Activated naive CD4-positive, alpha-beta T cell treated with anti-CD3 and anti-CD28 coated beads for 36 hours (primary cell): ENCODE results near the gene OGDH. TPM values are rescaled to one million over a fixed set of nuclear protein-coding genes. Genes with fewer than 3 reads are reported as not detected.
"Not testable (repeated sequence)": the region's sequence is repeated elsewhere in the genome, so short reads cannot be mapped to it uniquely, and the experiment has no call there.

Experiments
- CTCF ChIA-PET: fragments of 350-600 bp; sonication (Branson Sonifier 250); formaldehyde crosslinking; loops from one replicate; lab custom pipeline; 2021; ENCODE audit warnings: antibody characterized with exemption; lab: Charles Lee
- DNase-seq: peaks from one replicate; pipeline ENCODE4 v3.0.0-alpha.2; 2020
- H3K27ac Mint-ChIP-seq: one replicate; pipeline ENCODE4 v1.8.0; 2021; ENCODE audit warnings: mild to moderate bottlenecking, mixed read lengths
- H3K27me3 Mint-ChIP-seq: one replicate; pipeline ENCODE4 v1.8.0; 2021; ENCODE audit warnings: low read depth, mixed read lengths
- H3K36me3 Mint-ChIP-seq: one replicate; pipeline ENCODE4 v1.8.0; 2021; ENCODE audit warnings: low read depth, mixed read lengths
- H3K4me1 Mint-ChIP-seq: one replicate; pipeline ENCODE4 v1.8.0; 2021; ENCODE audit warnings: low read depth, mixed read lengths
- H3K4me3 Mint-ChIP-seq: one replicate; pipeline ENCODE4 v1.8.0; 2021; ENCODE audit warnings: mild to moderate bottlenecking, moderate library complexity, mixed read lengths
- H3K9me3 Mint-ChIP-seq: one replicate; pipeline ENCODE4 v1.8.0; 2021; ENCODE audit warnings: mixed read lengths
- intact Hi-C: fragments of 100-400 bp; cut with micrococcal nuclease; formaldehyde crosslinking; loops from one replicate; pipeline ENCODE4 v1.15.1; 2023
- total RNA-seq, 2 experiments: library from RNA; stranded (reverse); gene quantifications; one replicate each; pipeline ENCODE4 v1.2.3, GENCODE V29; 2021

OGDH gene
- total RNA-seq, 2 experiments from 2014 or later: 73.9 to 78.4 TPM

DNA sequence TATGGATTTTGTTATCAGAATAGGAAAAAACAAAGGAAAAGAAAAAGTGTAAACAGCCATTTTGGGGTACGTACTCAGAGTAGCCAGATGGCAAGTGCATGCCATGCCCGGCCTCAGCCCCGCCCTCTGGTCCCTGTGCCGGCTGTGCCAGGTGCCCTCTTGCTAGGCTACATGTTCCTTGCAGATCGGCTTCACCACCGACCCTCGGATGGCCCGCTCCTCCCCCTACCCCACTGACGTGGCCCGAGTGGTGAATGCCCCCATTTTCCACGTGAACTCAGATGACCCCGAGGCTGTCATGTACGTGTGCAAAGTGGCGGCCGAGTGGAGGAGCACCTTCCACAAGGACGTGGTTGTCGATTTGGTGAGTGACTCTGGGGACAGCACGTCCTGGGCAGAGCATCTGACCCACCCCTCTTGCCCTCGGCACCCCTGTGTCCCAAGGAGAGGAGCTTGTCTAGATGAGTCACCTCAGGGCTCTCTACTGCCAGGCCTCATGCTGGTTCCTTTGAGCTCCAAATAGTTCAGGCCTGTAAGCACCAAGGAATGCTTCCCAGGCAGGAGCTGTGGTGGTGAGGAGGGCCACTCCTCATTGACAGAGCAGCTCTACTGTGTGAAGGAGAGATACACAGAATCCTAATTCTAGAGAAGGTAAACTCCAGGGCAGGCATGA, 87.3 kb downstream of the OGDH start:
- CTCF ChIA-PET: no interaction called here
- Mint-ChIP-seq H3K27me3 (no peaks in the 10 kb centered on the region), H3K36me3 (peaks cover 37% of the 10 kb centered on the region), H3K4me3 (no peak overlapping the region), H3K9me3 (peaks cover 2% of the 10 kb centered on the region), H3K27ac (no peak overlapping the region), H3K4me1 (peaks cover 7% of the 10 kb centered on the region)
- intact Hi-C loops: loop anchor here (5.0 kb wide), 1 partner anchor 51 kb away; no protein-coding TSS in a partner anchor
- no peak for DNase-seq

DNA sequence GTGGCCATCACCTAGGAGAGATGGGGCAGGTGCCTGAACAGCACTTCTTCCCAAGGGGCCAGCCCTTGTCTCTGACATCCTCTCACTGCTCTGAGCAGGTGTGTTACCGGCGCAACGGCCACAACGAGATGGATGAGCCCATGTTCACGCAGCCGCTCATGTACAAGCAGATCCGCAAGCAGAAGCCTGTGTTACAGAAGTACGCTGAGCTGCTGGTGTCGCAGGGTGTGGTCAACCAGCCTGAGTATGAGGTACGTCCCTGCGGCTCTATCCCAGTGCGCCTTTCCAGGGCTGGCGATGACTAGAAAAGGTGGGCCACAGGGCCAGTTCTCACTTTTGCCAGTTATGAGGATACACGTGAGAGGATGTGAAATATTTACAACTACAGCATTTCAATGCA, 87.9 kb downstream of the OGDH start:
- DNase-seq: no peak
- H3K27me3 Mint-ChIP-seq: no peaks in the 10 kb centered on the region
- peaks cover 6% of the 10 kb centered on the region for H3K4me1 Mint-ChIP-seq
- H3K27ac Mint-ChIP-seq: no peak overlapping the region
- CTCF ChIA-PET: interaction anchor here (0.6 kb wide), 1 partner anchor 120 kb away, joined by 4 read pairs; no protein-coding TSS in a partner anchor
- H3K4me3 Mint-ChIP-seq: no peak overlapping the region
- H3K9me3 Mint-ChIP-seq: peaks cover 2% of the 10 kb centered on the region
- H3K36me3 Mint-ChIP-seq: peaks cover 40% of the 10 kb centered on the region
- intact Hi-C loops: loop anchor here (5.0 kb wide), 1 partner anchor 52 kb away; no protein-coding TSS in a partner anchor

- no peak for DNase-seq
- H3K27ac Mint-ChIP-seq: no peak overlapping the region
- CTCF ChIA-PET: interaction anchor here (0.6 kb wide), 1 partner anchor 120 kb away, joined by 4 read pairs; no protein-coding TSS in a partner anchor
These were observed 88.3 kb downstream of the OGDH start for GRCh38 chr7:44694766-44695165.

GRCh38 chr7:44695756-44696155, 89.3 kb downstream of the OGDH start:
- intact Hi-C loops: no loop called here
- Mint-ChIP-seq H3K27me3 (no peaks in the 10 kb centered on the region), H3K4me3 (no peak overlapping the region), H3K9me3 (peaks cover 4% of the 10 kb centered on the region), H3K27ac (no peak overlapping the region), H3K4me1 (no peaks in the 10 kb centered on the region), H3K36me3 (peaks cover 49% of the 10 kb centered on the region)
- CTCF ChIA-PET: interaction anchor here (0.7 kb wide), 1 partner anchor 10 kb away, joined by 3 read pairs; no protein-coding TSS in a partner anchor
- no peak for DNase-seq

More at GRCh38 chr7:44694766-44695165, 88.3 kb downstream of the OGDH start:
- Mint-ChIP-seq H3K4me3 (no peak overlapping the region), H3K4me1 (peaks cover 2% of the 10 kb centered on the region), H3K36me3 (peaks cover 41% of the 10 kb centered on the region), H3K27me3 (no peaks in the 10 kb centered on the region), H3K9me3 (peaks cover 4% of the 10 kb centered on the region)
- intact Hi-C loops: loop anchor here (5.0 kb wide), 1 partner anchor 52 kb away; no protein-coding TSS in a partner anchor

GRCh38 chr7:44696728-44697127, 90.3 kb downstream of the OGDH start:
- intact Hi-C loops: no loop called here
- Mint-ChIP-seq H3K27ac (no peak overlapping the region), H3K36me3 (peaks cover 55% of the 10 kb centered on the region), H3K27me3 (no peaks in the 10 kb centered on the region), H3K9me3 (peaks cover 4% of the 10 kb centered on the region), H3K4me3 (no peak overlapping the region), H3K4me1 (no peaks in the 10 kb centered on the region)
- no peak for DNase-seq
- CTCF ChIA-PET: no interaction called here

- H3K36me3 Mint-ChIP-seq: peaks cover 60% of the 10 kb centered on the region
- H3K27ac Mint-ChIP-seq: no peak overlapping the region
These were observed 91.0 kb downstream of the OGDH start for GRCh38 chr7:44697136-44698045.

GRCh38 chr7:44698046-44698580, 91.7 kb downstream of the OGDH start:
- CTCF ChIA-PET: interaction anchor here (0.7 kb wide), 1 partner anchor 58 kb away, joined by 4 read pairs; no protein-coding TSS in a partner anchor
- H3K27me3 Mint-ChIP-seq: no peaks in the 10 kb centered on the region
- H3K36me3 Mint-ChIP-seq: peaks cover 65% of the 10 kb centered on the region
- intact Hi-C loops: no loop called here
- H3K4me1 Mint-ChIP-seq: no peaks in the 10 kb centered on the region
- H3K9me3 Mint-ChIP-seq: peaks cover 4% of the 10 kb centered on the region
- no peak overlapping the region for H3K4me3 Mint-ChIP-seq
- DNase-seq: no peak
- no peak overlapping the region for H3K27ac Mint-ChIP-seq

More at GRCh38 chr7:44697136-44698045, 91.0 kb downstream of the OGDH start:
- intact Hi-C loops: no loop called here
- peaks cover 4% of the 10 kb centered on the region for H3K9me3 Mint-ChIP-seq
- H3K27me3 Mint-ChIP-seq: no peaks in the 10 kb centered on the region
- no peak for DNase-seq
- H3K4me1 Mint-ChIP-seq: no peaks in the 10 kb centered on the region
- CTCF ChIA-PET: interaction anchor here (0.7 kb wide), 1 partner anchor 57 kb away, joined by 4 read pairs; no protein-coding TSS in a partner anchor
- H3K4me3 Mint-ChIP-seq: no peak overlapping the region

GRCh38 chr7:44699598-44699997, 93.2 kb downstream of the OGDH start:
- intact Hi-C loops, H3K9me3 Mint-ChIP-seq, H3K4me3 Mint-ChIP-seq, H3K27me3 Mint-ChIP-seq, DNase-seq, H3K27ac Mint-ChIP-seq, H3K4me1 Mint-ChIP-seq: not testable (repeated sequence)
- CTCF ChIA-PET: interaction anchor here (0.6 kb wide), 1 partner anchor 100 kb away, joined by 3 read pairs; no protein-coding TSS in a partner anchor
- peaks cover 68% of the 10 kb centered on the region for H3K36me3 Mint-ChIP-seq

GRCh38 chr7:44700322-44700721, 93.9 kb downstream of the OGDH start:
- Mint-ChIP-seq H3K36me3 (peaks cover 71% of the 10 kb centered on the region), H3K4me1 (no peaks in the 10 kb centered on the region), H3K4me3 (no peak overlapping the region), H3K9me3 (peaks cover 4% of the 10 kb centered on the region), H3K27ac (no peak overlapping the region), H3K27me3 (no peaks in the 10 kb centered on the region)
- CTCF ChIA-PET: no interaction called here
- intact Hi-C loops: no loop called here
- DNase-seq: no peak

DNA sequence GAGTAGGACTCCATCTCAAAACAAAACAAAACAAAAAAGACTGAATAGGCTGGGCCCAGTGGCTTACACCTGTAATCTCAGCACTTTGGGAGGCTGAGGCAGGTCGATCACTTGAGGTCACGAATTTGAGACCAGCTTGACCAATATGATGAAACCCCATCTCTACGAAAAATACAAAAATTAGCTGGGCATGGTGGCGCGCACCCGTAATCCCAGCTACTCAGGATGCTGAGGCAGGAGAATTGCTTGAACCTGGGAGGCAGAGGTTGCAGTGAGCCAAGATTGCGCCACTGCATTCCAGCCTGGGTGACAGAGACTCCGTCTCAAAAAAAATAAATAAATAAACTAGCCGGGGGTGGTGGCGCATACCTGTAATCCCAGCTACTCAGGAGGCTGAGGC, 97.0 kb downstream of the OGDH start:
- H3K4me1 Mint-ChIP-seq, H3K27ac Mint-ChIP-seq, intact Hi-C loops, H3K4me3 Mint-ChIP-seq, DNase-seq, H3K9me3 Mint-ChIP-seq, H3K27me3 Mint-ChIP-seq: not testable (repeated sequence)
- peaks cover 55% of the 10 kb centered on the region for H3K36me3 Mint-ChIP-seq
- CTCF ChIA-PET: interaction anchor here (0.6 kb wide), 2 partner anchors 106 to 115 kb away, joined by 3 read pairs; no protein-coding TSS in a partner anchor

- H3K27me3 Mint-ChIP-seq: no peaks in the 10 kb centered on the region
- CTCF ChIA-PET: interaction anchor here (0.5 to 0.6 kb wide), 2 partner anchors 115 to 130 kb away, joined by 3 to 6 read pairs; no protein-coding TSS in a partner anchor
- H3K9me3 Mint-ChIP-seq: peaks cover 4% of the 10 kb centered on the region
- peaks cover 51% of the 10 kb centered on the region for H3K36me3 Mint-ChIP-seq
- no peak for DNase-seq
- no peaks in the 10 kb centered on the region for H3K4me1 Mint-ChIP-seq
- intact Hi-C loops: no loop called here
- no peak overlapping the region for H3K4me3 Mint-ChIP-seq
- no peak overlapping the region for H3K27ac Mint-ChIP-seq
These were observed 97.5 kb downstream of the OGDH start for GRCh38 chr7:44703921-44704320.

GRCh38 chr7:44705434-44705833, 99.0 kb downstream of the OGDH start:
- no peaks in the 10 kb centered on the region for H3K4me1 Mint-ChIP-seq
- H3K27me3 Mint-ChIP-seq: no peaks in the 10 kb centered on the region
- H3K9me3 Mint-ChIP-seq: no peaks in the 10 kb centered on the region
- intact Hi-C loops: no loop called here
- DNase-seq: no peak
- H3K36me3 Mint-ChIP-seq: peaks cover 37% of the 10 kb centered on the region
- no peak overlapping the region for H3K4me3 Mint-ChIP-seq
- no peak overlapping the region for H3K27ac Mint-ChIP-seq
- CTCF ChIA-PET: interaction anchor here (0.6 to 0.7 kb wide), 2 partner anchors 10 to 430 kb away, joined by 3 to 4 read pairs; no protein-coding TSS in a partner anchor
